HG03469 (cell line): ENCODE data around the gene PSENEN.

Source experiments
- ATAC-seq: cut with Tn5 transposase; IDR thresholded peaks from one replicate; pipeline ENCODE4 v1.9.1; 2021; ENCODE audit warnings: mild to moderate bottlenecking, moderate library complexity, moderate number of reproducible peaks; ENCODE audit not compliant: unreplicated experiment

The PSENEN gene

DNA sequence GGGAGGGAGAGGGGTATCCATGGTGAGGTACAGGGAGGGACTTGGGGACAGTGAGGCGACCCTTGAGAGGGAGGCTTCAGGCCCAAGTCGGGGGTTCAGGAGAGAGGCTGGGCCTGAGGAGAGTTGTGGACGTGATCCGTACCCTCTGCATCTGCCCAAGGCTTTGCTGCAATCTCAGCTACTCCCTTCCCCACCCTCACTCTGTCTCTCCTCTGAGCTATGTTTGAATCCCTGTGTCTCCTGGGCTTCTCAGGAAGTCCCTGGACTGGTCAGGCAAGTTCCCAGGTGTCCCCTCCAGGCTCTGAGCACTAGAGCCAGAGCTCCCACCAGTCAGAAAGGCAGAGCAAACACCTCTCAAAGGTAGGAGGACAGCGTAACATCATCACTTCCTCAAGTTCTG, 4.7 kb downstream of the PSENEN start:
- no peak for ATAC-seq

DNA sequence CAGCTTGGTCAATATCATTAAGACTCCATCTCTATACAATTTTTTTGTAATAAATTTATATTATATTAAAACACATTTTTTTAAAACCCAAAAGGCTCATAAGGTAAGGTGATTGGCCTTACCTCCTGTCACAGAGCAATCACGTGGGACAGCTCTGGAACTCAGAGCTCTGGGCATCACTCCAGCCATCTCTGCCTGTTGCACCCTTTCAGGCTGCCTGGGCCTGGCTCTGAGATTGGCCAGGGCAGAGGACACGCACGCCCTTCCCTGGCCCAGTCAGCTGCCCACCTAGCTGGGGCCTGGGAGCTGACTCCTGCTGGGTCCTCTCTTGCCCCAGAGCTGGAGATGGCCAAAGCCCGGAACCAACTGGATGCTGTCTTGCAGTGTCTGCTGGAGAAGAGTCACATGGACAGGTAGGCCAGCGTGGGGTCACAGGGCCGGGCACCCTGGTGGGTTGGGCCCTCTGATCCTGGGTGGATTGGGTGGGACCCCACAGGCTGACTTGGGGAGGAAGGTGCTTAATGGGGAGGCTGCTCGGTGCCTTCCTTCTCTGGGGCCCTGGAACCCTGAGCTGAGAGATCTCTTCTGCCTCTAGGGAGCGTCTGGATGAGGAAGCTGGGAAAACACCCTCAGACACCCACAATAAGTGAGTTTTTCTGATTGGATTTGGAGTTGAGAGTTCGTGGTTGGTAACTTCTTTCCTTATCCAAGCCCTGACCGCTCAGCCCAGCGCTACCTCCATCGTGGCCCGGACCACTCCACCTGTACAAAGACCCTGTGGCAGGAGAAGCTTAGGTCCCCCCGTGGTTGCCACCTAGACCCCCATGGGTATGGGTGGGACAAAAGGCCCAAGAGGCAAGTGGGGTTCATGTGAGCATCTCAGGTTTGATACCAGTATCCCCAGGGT, 6.6 kb downstream of the PSENEN start:
- ATAC-seq, result no peak

- no peak for ATAC-seq
Measured at GRCh38 chr19:35752746-35753350, 7.4 kb downstream of the PSENEN start.

- ATAC-seq, result no peak
Measured at GRCh38 chr19:35753634-35754369, 8.4 kb downstream of the PSENEN start.

- no peak for ATAC-seq
Measured at GRCh38 chr19:35754370-35755130, 9.1 kb downstream of the PSENEN start.

DNA sequence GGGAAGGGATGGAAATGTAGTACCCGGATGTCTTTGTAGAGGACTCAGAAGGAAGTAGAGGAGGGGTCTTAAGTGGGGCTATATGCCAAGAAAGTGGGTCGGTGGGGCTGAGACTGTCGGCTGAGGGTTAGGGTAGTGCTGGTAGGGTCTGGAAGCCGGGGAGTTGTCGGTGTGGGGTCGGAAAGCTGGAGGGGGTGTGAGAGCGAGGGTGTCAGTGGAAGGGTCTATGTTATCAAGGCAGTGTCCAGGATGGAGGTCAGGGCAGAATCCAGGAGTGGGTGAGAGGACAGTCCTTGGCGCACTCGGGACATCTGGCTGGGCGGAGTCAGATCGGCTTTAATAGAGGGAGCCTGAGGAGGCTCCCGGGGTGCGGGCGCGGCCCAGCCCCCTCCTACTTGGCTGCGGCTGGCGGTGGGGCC, 9.7 kb downstream of the PSENEN start:
- no peak for ATAC-seq

GRCh38 chr19:35755550-35756376, 10.3 kb downstream of the PSENEN start:
- no peak for ATAC-seq

DNA sequence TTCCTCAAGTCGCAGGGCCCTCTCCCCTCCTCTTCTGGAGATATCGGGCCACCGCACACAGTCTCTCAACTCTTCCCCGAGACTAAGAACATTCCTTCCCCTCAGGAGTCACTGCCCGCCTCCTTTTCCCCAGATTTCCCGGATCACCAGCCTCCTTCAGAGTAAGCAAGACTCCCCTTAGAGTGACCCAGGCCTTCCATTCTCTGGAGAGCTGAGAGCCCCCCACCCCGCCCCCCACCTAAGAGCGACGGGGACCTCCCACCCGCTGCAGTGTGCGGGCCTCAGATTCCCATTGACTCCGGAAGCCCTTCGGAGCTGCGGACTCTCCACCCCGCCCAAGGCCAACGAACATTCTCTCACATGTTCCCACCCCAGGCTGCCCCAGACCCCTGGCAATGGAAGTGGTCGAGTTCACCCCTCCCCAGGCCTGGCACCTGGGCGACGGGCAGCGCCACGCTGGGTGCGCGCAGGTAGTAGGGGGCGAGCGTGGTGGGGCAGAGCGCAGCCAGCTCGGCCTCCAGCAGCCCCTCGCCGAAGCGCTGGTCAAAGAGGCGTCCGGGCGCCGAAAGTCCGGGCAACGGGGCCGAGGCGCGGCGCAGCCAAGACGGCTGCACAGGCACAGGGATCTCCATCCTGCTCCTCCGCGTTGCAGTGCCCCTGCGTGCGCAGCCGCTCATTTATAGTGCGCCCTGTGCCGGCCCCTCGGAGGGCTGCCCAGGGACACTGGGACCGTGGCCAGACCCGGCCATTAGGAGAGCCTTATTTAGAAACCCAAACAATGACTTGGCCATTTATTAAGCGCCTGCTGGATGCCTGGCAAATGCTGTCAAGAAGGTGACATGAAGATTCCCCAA, 11.2 kb downstream of the PSENEN start, which contains the start of gene HSPB6:
Gene HSPB6 (minus strand): TSS at position 653 of the 854 bp plus-strand sequence. CDS start 21 bp downstream, at position 632.
- ATAC-seq, result no peak

DNA sequence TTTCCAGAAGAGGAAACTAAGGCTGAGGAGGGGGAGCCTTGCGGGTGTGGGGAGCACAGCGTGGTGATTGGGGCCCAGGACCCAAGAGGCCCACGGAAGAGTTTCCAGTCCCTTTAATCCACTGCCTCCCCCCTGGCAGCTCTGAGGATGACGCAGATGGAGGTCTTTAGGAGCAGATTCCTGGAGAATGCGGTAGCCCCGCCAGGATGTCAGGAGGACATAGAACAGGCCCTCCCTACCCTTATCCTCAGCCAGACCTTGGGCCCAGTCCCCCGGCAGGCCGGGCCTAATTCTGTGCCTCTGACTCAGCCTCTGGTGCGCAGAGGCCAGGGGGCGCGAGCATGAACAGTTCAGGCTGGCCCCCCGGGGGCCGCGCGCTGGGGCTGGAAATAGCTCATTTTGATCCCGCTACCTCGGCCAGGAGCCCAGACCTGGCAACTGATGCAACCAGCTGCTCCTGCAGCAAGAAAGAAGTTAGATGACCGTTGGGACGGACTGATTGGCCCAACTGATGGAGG, 11.8 kb downstream of the PSENEN start:
- ATAC-seq, result no peak

DNA sequence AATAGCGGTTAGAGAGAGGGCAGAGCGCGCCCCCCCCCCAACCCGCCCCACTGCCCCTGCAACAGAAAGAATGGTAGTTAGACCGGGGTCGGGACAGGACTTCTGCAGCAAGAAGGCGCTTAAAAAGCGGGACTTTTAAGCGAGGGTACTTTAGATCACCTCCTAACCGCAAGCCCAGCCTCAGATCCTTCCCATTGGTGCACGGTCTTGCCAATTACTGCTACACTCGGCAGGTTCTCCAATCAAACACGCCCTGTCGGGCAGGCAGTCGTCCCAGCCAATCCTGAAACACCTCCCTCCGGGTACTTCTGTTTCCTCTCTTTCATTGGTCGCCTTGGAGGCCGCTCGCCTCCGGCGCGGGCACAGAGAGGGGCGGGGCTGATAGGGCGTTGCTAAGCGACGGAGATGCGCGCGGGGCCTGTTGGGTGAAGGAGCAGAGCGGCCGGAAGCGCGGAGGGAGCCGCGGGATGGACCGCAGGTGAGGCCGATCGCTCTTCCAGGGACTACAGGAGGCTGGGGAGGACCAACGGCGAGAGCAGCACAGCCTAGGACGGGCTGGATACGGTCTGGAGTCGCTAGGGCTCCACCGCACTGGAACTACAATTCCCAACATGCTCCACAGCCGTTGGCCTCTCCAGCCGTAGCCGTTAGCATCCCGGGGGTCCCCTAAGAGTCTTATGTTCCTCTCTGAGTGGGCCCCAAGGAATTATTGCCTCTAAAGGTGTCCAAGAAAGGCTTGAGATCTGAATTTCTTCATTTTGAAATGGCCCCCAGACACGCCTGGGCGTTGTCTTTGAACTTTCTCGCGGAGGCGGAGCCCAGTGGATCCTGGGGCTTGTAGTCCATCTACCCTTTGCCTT, 12.5 kb downstream of the PSENEN start, which contains the start of gene PROSER3:
Gene PROSER3 (plus strand): TSS at position 428 of the 860 bp plus-strand sequence. CDS start 40 bp downstream, at position 468.
- peak; percentile 92 for ATAC-seq

- ATAC-seq, result no peak
Measured at GRCh38 chr19:35759697-35760096, 14.2 kb downstream of the PSENEN start.

- ATAC-seq, result no peak
Measured at GRCh38 chr19:35760711-35761349, 15.4 kb downstream of the PSENEN start.

GRCh38 chr19:35764432-35765315, 19.2 kb downstream of the PSENEN start:
- no peak for ATAC-seq

GRCh38 chr19:35766571-35767104, 21.2 kb downstream of the PSENEN start:
- no peak for ATAC-seq

DNA sequence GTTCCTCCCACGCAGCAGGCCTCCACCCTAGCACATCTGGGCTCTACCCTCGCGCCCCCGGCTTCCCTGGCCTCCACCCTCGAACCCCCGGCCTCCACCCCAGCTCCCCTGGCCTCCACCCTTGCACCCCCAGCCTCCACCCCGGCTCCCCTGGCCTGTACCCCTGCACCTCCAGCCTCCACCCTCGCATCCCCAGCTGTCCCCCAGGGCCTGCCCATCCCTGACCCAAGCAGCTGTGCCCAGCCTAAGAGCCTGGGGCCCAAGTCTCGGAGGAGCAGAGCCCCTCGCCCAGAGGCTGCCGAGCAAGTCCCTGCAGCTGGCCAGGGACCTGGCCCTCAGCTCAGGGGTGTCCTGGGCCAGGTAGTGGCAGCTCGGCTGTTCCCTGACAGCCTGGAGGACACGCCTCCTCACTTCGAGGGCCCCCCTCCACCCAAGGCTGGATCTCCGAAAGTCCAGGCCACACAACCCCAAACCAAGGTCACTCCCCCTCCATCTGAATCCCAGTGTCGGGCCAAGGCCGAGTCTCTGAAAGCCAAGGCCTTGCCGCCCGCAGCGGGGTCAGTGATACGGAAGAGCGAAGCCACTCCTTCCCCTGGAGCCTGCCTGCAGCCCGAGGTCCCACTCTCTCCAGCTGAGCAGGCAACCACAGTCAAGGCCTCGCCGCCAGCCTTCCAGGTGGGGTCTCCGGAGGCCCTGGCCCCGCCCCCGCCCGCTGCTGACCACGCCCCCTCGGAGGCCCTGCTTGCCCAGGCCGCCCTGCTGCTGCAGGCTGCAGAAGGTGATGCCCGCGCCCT, 22.0 kb downstream of the PSENEN start:
- ATAC-seq, result no peak
